Fibroblast of the conjunctiva (primary cell): ENCODE results near the gene DKK3.

ENCODE experiments used
- DNase-seq: peaks from one replicate; pipeline ENCODE4 v3.0.0-alpha.2; 2010; ENCODE audit warnings: low read depth

The DKK3 gene

GRCh38 chr11:11937957-11938356 is 70.5 kb downstream of the DKK3 start:
- DNase-seq, result no peak

- no peak for DNase-seq
These were observed 71.0 kb downstream of the DKK3 start for GRCh38 chr11:11937433-11937832.

GRCh38 chr11:11935536-11935935 is 72.9 kb downstream of the DKK3 start:
- DNase-seq, result no peak

GRCh38 chr11:11931461-11932055 is 76.9 kb downstream of the DKK3 start:
- peak; percentile 53 for DNase-seq

- DNase-seq, result no peak
These were observed 78.5 kb downstream of the DKK3 start for GRCh38 chr11:11929920-11930319.

DNA sequence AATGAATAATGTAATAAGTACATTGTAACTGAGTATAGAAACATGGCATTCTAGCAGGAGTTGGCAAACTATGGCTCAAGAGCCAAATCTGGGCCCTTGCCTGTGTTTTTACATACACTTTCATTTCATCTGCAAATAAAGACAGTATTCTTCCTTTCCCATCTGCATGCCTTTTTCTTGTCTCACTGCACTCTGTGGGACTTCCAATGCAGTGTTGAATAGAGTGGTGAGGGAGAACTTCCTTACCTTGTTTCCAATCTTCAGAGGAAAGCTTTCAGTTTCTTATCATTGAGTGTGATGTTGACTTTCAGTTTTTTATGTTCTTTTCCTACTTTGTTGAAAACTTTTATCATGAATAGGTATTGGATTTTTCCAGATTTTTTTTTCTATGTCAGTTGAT is 84.6 kb downstream of the DKK3 start:
- no peak for DNase-seq

GRCh38 chr11:11916981-11917399 is 91.4 kb downstream of the DKK3 start:
- peak; percentile 30 for DNase-seq

GRCh38 chr11:11915625-11916024 is 92.8 kb downstream of the DKK3 start:
- no peak for DNase-seq

- DNase-seq, result no peak
These were observed 95.0 kb downstream of the DKK3 start for GRCh38 chr11:11913395-11913794.
